Type B pancreatic cell (in vitro differentiated cells): ENCODE results near the gene MED25. TPM values are rescaled to one million over a fixed set of nuclear protein-coding genes. Genes with fewer than 3 reads are reported as not detected.

ENCODE experiments used
- DNase-seq: peaks from one replicate; pipeline ENCODE4 v3.0.0; 2021; ENCODE audit warnings: mixed read lengths; ENCODE audit not compliant: unreplicated experiment; ENCODE audit errors: extremely low spot score
- H3K27ac Mint-ChIP-seq: 2 replicates; pipeline ENCODE4 v1.8.0; 2021; ENCODE audit warnings: mild to moderate bottlenecking, mixed read lengths
- H3K27me3 Mint-ChIP-seq: 2 replicates; pipeline ENCODE4 v1.8.0; 2021; ENCODE audit warnings: mixed read lengths
- H3K36me3 Mint-ChIP-seq: 2 replicates; pipeline ENCODE4 v1.8.0; 2021; ENCODE audit warnings: mixed read lengths
- H3K4me1 Mint-ChIP-seq: one replicate; pipeline ENCODE4 v1.8.0; 2021; ENCODE audit warnings: mixed read lengths; ENCODE audit not compliant: unreplicated experiment
- H3K4me3 Mint-ChIP-seq: 2 replicates; pipeline ENCODE4 v1.8.0; 2021; ENCODE audit warnings: mild to moderate bottlenecking, mixed read lengths
- H3K9me3 Mint-ChIP-seq: 2 replicates; pipeline ENCODE4 v1.8.0; 2021; ENCODE audit warnings: mixed read lengths
- total RNA-seq: library from RNA; stranded (reverse); gene quantifications from 2 replicates; pipeline ENCODE4 v1.2.1, GENCODE V29; 2021; ENCODE audit warnings: low replicate concordance
- TF ChIP-seq, protein P1 (sequence below): fragments of 200-600 bp; sonication (generic); conservative IDR thresholded peaks from 2 replicates; pipeline ENCODE4 v1.5.0; 2021; ENCODE audit warnings: antibody characterized with exemption, mild to moderate bottlenecking

The MED25 gene
- total RNA-seq, 1 donor from 2014 or later: 88.9 TPM

DNA sequence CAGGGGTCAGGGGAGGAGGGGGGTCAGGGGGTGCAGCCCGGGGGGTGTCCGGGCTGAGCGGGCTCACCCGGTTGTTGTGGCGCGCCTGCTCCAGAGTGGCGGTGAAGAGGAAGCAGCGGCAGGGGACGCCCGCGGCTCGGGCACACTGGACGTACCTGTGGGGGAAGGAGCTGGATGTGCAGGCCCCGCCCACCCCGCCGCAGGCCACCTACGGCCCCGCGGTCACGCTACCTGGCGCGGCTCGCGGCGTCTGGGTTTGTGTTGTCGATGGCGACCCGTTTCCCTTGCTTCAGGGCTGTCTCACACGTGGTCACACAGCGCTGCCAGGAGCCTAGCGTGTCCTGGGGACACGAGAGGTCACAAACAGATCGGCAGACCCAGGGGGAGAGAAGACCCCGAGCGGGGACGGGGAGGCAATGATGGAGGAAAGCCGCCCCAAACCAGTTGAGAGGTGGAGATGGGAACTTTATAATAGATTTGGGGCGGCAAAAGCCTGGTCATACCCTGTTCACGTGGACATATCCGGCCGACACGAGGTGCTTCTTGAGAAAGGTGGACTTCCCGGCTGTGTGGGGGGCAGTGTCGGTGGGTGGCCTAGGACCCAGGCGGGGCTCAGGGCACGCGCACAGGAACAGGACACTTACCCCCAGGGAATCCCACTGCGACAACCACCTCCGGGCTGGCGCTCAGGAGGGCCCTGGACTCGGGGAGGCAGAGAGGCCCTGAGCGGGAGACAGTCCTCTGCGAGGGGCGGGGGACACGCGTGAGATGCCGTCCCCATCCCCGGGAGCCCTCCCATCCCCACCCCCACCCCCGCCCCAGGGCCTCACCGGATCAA lies 43.7 kb downstream of the MED25 start:
- TF ChIP-seq, protein P1, sequence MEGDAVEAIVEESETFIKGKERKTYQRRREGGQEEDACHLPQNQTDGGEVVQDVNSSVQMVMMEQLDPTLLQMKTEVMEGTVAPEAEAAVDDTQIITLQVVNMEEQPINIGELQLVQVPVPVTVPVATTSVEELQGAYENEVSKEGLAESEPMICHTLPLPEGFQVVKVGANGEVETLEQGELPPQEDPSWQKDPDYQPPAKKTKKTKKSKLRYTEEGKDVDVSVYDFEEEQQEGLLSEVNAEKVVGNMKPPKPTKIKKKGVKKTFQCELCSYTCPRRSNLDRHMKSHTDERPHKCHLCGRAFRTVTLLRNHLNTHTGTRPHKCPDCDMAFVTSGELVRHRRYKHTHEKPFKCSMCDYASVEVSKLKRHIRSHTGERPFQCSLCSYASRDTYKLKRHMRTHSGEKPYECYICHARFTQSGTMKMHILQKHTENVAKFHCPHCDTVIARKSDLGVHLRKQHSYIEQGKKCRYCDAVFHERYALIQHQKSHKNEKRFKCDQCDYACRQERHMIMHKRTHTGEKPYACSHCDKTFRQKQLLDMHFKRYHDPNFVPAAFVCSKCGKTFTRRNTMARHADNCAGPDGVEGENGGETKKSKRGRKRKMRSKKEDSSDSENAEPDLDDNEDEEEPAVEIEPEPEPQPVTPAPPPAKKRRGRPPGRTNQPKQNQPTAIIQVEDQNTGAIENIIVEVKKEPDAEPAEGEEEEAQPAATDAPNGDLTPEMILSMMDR: no peak
- DNase-seq: no peak
- no peaks in the 10 kb centered on the region for H3K27me3 Mint-ChIP-seq
- peaks cover 20% of the 10 kb centered on the region for H3K4me1 Mint-ChIP-seq
- H3K9me3 Mint-ChIP-seq: no peaks in the 10 kb centered on the region
- H3K4me3 Mint-ChIP-seq: no peak overlapping the region
- no peak overlapping the region for H3K27ac Mint-ChIP-seq
- H3K36me3 Mint-ChIP-seq: peaks cover 11% of the 10 kb centered on the region

DNA sequence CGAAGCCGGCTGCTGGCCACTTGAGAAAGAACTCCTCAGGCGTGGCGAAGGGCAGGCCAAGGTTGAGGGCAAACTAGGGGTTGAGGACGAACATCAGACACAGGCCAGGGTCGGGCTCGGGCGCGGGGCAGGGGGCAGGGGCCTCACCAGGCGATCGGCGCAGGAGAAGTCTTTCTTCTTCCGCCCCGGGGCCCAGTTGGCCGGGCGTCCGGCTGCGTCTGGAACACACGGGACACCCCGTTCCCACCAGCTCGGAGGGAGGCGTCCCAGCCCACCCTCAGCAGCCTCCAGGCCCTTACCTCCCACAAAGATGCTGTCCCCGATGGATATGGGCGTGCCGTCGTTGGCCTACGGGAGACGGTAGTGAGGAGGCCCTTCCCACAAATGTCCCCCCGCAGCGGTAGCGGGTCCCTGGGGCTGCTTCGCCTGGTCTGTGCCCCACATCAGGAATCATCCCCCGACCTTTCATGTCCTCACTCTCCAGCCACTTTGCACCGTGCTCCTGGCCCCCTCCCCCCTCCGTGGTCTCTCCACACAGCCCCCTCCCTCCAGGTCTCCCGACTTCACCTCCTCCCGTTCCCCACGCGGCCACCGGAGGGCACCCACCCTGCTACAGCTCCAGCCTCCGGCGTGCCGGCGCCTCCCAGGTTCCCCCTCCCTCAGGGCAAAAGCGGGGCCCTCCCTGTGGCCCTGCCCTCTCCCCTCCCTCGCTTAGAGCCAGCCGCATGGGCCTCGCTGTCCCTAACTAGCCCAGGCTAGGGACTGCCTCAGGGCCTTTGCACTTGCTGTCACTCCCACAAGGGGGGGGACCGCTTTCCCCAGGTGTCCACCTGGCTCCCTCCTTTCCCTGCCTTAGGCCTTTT lies 44.5 kb downstream of the MED25 start:
- DNase-seq: no peak
- peaks cover 26% of the 10 kb centered on the region for H3K4me1 Mint-ChIP-seq
- H3K27ac Mint-ChIP-seq: peak overlapping the region; percentile 53
- TF ChIP-seq, protein P1: peak; percentile 60
- no peaks in the 10 kb centered on the region for H3K27me3 Mint-ChIP-seq
- H3K36me3 Mint-ChIP-seq: peaks cover 11% of the 10 kb centered on the region
- H3K4me3 Mint-ChIP-seq: peak overlapping the region; percentile 29
- H3K9me3 Mint-ChIP-seq: no peaks in the 10 kb centered on the region

DNA sequence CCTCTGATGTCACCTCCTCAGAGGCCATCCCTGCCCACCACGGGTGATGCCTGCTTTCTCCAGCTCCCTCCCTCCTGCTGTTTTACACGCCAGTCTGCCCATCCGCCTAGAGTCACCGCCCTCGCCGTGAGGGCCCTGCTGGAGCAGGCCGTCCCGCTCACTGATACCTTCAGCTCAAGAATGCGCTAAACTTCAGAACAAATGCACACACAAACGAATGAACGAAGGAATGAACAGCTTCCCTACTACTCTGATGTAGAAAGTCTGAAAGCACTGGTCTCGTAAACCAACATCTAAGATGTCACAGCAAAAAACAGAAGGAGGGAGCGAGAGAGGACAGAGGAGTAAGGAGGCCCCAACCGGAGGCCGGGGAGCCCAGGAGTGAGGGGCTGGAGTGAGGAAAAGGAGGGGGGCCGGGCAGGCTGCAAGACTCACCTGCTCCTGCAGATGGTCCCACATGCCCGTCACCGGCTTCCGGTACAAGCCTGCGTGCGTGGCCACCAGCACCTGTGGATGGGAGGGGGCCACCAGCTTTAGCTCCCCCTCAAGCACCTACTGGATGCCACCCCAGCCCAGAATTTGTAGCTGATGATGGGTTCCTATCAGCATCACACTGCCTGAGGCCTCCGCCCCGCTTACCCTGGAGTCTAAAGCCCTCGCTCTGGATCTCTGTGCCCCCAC lies 45.3 kb downstream of the MED25 start:
- Mint-ChIP-seq H3K27me3 (no peaks in the 10 kb centered on the region), H3K27ac (peak overlapping the region; percentile 53), H3K36me3 (peaks cover 11% of the 10 kb centered on the region), H3K4me1 (peaks cover 27% of the 10 kb centered on the region), H3K9me3 (no peaks in the 10 kb centered on the region), H3K4me3 (peak overlapping the region; percentile 29)
- TF ChIP-seq, protein P1: no peak
- no peak for DNase-seq

DNA sequence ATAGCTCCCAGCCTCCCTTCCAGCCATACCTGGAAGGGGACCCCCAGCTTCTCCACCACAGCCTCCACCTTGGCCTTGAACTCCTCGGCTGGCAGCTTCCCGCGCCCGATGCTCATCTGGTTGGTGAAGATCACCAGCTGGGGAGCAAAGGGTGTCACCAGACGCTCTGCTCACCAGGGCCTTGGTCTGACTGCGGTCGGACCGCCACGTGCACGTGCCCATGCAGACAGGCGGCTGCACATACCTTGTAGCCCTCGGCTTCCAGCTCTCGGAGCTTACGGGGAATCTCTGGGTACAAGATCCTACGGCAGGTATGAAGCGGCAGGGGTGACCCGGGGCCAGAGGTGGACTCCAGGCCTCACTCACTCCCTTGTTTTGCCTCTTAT lies 45.8 kb downstream of the MED25 start:
- Mint-ChIP-seq H3K4me3 (peak overlapping the region; percentile 31), H3K27ac (no peak overlapping the region), H3K27me3 (no peaks in the 10 kb centered on the region), H3K9me3 (no peaks in the 10 kb centered on the region), H3K36me3 (peaks cover 9% of the 10 kb centered on the region), H3K4me1 (peaks cover 27% of the 10 kb centered on the region)
- no peak for DNase-seq
- TF ChIP-seq, protein P1: no peak

DNA sequence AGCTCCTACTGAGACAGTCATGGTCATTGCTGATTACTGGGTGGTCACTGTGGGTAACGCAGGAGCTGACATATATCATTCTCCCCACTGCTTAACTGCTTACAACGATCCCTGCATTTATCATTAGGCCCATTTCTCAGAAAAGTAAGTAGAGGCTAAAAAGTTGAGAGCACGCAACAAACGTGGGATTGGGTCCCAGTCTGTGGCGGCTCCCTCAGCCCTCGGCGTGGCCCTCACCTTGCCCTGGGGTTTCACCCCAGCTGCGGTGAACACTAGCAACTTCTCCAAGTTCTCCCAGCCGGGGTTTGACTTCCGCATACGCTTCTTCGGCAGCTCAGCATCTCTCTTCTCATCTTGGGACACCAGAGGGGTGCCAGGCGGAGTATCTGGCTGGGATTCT lies 46.8 kb downstream of the MED25 start:
- Mint-ChIP-seq H3K9me3 (no peaks in the 10 kb centered on the region), H3K36me3 (peaks cover 7% of the 10 kb centered on the region), H3K27ac (peak overlapping the region; percentile 62), H3K27me3 (no peaks in the 10 kb centered on the region), H3K4me3 (no peak overlapping the region), H3K4me1 (peaks cover 27% of the 10 kb centered on the region)
- TF ChIP-seq, protein P1: no peak
- DNase-seq: no peak
